Measurements from ENCODE around the gene GLE1.

DNA sequence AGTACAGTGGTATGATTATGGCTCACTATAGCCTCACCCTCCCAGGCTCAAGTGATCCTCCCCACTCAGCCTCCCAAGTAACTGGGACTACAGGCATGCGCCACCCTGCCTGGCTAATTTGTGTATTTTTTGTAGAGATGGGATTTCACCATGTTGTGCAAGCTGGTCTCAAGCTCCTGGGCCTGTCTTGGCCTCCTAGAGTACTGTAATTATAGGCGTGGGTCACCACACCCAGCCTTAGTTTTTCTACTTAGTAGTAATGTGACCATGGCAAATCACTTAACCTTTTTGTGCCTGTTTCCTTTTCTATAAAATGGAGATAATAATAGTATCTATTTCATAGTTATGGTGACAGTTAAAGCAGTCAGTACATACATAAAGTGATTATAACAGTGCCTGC is 22.2 kb downstream of the GLE1 start:
- TF ChIP-seq, protein P1, sequence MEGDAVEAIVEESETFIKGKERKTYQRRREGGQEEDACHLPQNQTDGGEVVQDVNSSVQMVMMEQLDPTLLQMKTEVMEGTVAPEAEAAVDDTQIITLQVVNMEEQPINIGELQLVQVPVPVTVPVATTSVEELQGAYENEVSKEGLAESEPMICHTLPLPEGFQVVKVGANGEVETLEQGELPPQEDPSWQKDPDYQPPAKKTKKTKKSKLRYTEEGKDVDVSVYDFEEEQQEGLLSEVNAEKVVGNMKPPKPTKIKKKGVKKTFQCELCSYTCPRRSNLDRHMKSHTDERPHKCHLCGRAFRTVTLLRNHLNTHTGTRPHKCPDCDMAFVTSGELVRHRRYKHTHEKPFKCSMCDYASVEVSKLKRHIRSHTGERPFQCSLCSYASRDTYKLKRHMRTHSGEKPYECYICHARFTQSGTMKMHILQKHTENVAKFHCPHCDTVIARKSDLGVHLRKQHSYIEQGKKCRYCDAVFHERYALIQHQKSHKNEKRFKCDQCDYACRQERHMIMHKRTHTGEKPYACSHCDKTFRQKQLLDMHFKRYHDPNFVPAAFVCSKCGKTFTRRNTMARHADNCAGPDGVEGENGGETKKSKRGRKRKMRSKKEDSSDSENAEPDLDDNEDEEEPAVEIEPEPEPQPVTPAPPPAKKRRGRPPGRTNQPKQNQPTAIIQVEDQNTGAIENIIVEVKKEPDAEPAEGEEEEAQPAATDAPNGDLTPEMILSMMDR (IDR thresholded peaks at IDR 0.05; ENCODE audit: insufficient read depth, low read depth, low read length): no peak
- TF ChIP-seq EZH2 (IDR thresholded peaks at IDR 0.05; ENCODE audit: insufficient read depth, low read length): no peak

Data from astrocyte (in vitro differentiated cells and primary cell).